HG03039 (cell line): ENCODE data around the gene SPOPL.
"Not testable (repeated sequence)": the region's sequence is repeated elsewhere in the genome, so short reads cannot be mapped to it uniquely, and the experiment has no call there.

ENCODE experiments used
- ATAC-seq: cut with Tn5 transposase; IDR thresholded peaks from one replicate; pipeline ENCODE4 v1.9.1; 2021; ENCODE audit warnings: mild to moderate bottlenecking, moderate library complexity; ENCODE audit not compliant: unreplicated experiment

Gene SPOPL

DNA sequence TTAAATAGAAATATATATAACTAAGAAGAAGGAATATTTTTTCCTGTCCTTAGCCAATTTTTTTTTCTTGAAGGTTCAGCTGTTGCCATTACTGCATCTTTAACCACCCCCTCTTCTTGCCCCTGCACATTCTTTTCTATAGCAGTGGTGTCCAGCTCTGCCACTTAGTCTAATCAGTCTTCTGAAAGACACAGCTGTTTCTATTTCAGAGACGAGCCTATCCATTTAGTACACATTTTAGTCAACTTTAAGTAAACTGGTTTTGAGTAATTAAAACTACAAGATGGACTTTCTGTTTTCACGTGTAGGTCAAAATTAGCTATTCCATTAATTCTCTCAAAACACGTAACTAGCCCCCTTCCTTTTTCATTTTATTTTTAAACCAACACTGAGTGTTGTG, 21.0 kb downstream of the SPOPL start:
- peak; percentile 72 for ATAC-seq

DNA sequence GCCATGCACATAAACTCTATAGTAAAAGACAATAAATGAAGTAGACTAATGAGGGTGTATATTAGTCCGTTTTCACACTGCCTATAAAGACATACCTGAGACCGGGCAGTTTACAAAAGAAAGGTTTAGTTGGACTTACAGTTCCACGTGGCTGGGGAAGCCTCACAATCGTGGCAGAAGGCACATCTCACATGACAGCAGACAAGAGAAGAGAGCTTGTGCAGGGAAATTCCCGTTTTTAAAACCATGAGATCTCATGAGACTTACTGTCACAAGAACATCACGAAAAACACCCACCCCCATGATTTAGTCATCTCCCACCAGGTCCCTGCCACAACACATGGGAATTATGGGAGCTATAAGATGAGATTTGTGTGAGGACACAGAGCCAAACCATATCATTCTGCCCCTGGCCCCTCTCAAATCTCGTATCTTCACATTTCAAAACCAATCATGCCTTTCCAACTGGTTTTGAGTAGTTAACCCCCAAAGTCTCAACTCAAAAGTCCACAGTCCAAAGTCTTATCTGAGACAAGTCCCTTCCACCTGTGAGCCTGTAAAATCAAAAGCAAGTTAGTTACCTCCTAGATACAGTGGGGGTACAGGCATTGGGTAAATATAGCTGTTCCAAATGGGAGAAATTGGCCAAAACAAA, 21.6 kb downstream of the SPOPL start:
- peak; percentile 52 for ATAC-seq

DNA sequence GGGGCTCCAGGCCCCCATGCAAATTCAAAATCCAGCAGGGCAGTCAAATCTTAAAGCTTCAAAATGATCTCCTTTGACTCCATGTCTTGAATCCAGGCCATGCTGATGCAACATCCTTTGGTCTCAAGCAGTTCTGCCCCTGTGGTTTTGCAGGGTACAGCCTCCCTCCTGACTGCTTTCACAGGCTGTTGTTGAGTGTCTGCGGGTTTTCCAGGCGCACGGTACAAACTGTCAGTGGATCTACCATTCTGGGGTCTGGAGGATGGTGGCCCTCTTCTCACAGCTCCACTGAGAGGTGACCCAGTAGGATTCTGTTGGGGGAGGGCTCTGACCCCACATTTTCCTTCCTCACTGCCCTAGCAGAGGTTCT, 22.1 kb downstream of the SPOPL start:
- ATAC-seq: not testable (repeated sequence)

DNA sequence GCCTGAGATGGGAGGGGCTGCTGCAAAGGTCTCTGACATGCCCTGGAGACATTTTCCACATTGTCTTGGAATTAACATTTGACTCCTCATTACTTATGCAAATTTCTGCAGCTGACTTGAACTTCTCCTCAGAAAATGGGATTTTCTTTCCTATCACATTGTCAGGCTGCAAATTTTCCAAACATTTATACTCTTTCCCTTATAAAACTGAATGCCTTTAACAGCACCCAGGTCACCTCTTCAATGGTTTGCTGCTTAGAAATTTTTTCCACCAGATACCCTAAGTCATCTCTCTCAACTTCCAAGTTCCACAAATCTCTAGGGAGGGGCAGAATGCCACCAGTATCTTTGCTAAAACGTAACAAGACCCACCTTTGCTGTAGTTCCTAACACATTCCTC, 22.8 kb downstream of the SPOPL start:
- not testable (repeated sequence) for ATAC-seq

DNA sequence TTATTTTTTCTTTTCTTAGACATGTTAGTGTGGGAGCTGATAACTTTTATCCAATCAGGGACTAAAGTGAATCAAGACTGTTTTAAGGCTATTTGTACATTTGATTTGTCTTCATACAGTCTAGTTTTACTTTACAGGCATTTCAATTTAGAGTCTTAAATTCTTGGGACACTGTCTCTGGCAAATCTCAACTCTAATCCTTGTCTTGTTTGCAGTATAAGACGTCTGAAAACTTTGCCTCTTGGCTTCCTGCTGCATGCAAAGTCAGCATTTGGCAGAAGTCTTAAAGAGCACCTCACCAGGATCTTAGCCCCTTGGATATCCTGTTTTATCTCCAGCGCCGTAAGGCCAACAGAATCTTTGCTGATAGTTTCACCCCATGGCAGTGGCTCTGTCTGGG, 30.3 kb downstream of the SPOPL start:
- no peak for ATAC-seq

DNA sequence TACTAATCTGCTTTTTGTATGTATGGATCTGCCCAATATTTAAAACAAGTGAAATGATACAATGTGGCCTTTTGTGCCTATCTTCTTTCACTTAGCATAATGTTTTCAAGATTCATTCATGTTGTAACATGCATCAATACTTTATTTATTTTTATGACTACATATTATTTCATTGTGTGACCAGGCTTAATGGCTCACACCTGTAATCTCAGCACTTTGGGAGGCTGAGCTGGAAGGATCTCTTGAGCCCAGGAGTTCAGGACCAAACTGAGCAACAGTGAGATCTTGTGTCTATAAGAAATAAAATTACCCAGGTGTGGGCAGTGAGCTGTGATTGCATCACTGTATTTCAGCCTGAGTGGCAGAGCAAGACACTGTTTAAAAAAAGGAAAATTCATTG, 33.2 kb downstream of the SPOPL start:
- ATAC-seq: no peak

DNA sequence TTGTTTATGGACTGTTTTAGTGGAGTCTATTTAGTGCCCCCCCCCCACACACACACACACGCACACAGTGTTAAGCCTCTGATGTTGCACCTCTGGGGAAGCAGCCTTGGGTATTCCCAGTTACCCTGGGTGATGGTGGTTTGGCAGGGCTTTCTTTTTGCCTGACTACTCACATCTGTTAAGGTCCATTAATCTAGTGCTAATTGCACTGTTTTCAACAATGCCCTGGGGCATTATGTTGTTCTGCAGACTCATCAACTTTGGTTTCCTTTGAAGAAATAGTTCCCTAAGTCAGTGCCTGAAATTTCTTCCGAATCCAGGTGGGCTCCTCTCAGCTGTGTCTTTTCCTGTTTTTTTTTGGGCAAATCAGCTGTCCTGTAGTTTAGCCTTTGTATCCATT, 34.7 kb downstream of the SPOPL start:
- ATAC-seq: peak; percentile 67

DNA sequence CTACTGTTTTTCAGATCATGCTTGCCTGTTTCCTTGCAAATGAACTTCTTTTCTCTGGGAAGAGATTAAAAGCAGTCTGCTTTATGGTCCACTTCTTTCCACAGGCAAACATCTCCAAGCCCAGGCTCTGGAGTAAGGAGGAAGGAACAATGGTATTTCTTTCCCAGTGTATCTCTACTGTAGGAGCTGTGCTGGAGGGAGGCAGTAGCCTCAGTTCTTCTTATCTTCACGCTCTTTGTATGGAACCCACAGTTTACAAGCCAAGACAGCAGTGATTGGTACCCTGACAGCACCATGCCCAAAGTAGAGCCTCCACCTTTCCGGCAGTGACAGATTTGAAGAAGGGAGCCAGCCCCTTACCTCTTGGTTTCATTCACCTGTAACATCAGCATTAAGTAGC, 35.2 kb downstream of the SPOPL start:
- ATAC-seq: no peak

DNA sequence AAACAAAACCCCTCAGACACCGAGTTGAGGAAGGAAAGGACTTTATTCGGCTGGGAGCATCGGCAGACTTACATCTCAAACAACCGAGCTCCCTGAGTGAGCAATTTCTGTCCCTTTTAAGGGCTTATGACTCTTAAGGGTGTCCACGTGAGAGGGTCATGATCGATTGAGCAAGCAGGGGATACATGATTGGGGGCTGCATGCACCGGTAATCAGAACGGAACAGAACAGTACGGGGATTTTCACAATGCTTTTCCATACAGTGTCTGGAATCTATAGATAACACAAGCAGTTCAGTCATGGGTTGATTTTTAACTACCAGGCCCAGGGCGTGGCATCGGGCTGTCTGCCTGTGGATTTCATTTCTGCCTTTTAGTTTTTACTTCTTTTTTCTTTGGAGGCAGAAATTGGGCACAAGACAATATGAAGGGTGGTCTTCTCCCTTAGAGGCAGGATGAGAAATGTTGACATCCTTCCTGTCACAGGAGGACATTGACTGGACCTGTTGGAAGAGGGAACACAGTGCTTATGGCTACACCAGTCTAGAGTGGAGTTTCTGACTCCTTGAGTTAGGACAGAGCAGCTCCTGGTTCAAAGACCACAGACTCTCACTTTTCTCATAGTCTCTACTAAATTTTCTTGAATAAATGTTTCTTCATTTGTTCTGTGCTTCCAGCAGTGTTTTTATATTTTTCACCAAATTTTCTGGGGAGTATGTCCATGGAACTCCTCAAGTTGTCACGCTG, 35.8 kb downstream of the SPOPL start:
- ATAC-seq: no peak

DNA sequence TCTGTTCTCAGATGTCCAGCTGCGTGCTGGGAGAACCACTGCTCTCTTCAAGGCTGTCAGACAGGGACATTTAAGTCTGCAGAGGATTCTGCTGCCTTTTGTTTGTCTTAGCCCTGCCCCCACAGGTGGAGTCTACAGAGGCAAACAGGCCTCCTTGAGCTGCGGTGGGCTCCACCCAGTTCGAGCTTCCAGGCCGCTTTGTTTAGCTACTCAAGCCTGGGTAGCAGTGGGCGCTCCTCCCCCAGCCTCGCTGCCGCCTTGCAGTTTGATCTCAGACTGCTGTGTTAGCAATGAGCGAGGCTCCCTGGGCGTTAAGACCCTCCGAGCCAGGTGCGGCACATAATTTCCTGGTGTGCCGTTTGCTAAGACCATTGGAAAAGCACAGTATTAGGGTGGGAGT, 42.6 kb downstream of the SPOPL start:
- ATAC-seq: not testable (repeated sequence)

DNA sequence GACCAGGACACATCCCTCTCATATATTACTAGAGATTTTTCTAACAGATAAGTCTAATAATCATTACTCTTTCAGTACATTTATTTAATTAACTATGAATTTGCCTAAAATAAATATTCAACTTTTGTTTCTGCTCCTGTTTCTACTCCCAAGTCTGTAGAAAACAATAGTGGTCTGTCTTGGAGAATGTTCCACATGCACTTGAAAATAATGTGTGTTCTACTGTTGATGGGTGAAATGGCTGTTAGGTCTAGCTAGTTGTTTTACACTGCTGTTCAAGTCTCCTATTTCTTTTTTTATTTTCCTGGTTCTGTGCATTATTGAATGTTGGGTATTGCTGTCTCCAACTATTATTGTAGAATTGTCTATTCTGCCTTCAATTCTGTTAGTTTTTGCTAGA, 47.2 kb downstream of the SPOPL start:
- no peak for ATAC-seq

DNA sequence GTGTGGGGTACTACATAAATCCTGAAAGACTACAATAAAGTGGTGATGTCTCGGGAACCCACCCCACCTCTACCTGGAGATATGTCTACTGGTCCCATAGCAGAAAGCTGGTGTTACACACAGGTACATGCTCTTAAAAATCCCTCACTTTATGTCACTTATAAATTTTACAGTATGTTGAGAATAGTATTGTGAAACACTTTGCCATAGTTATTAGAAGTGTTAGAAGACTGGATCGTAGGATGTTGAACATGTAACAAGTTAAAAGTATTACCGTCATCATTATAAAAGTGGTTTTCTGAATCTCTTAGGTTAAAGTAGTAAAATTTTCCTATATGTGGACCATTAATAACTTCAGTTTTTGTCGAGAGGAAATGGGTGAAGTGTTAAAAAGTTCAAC, 48.6 kb downstream of the SPOPL start:
- no peak for ATAC-seq

DNA sequence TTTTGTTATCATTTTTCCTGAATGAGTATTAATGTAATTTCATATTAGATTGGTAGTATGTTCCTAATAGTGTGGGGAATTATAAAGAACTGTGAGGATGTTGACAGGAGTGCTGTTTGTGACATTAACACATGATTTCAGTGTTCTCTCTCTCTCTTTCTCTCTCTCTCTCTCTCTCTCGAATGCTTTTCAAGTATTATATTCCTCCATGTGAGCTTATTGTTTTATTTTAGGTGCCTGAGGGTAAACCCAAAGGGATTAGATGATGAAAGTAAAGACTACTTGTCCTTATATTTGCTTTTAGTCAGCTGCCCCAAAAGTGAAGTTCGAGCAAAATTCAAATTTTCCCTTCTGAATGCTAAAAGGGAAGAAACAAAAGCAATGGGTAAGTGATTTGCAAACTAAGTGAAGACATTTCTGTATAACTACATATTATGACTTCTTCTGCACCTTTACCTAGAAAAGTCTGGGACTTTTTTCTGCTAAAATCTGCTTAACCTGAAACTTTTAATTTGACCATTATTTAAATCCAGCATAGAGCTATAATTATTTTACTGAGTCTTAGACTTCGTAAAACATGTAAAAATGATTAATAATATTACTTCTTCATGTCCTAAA, 49.2 kb downstream of the SPOPL start:
- ATAC-seq: no peak

DNA sequence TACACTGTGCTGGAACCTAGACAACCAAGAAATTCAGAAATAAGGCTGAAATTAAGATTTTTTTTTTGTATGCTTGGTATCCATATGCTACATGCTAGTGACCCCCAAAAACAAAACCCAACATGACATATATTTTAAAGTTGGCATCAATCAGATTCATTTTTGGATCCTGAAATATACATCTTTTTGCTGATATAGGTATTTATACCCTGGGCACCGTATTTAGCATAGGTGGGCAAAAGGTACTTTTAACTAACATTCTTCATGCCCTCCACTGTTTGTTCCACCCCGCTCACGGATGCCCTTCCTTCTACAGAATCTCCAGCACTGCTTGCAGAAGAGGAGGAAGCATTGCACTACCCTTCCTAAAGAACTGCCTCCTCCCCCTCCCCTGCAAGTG, 52.6 kb downstream of the SPOPL start:
- no peak for ATAC-seq

DNA sequence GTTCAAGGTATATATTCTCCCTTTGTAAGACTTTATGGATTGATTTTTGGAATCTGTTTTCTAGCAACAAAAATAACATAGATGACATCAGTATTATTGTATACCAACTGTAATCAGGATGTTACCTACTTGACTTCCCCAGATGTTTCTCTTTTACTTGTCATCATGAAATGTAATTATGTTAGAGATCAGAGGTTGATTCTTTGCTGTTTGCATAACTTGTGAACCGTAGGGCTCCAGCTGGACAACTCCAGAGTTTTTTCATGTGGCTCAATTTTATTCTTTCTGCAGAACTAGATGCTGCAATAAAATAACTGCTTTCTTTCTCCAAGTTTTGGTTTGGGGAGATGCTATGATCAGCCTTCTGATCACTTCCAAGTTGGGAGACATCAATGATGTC, 58.1 kb downstream of the SPOPL start:
- no peak for ATAC-seq

DNA sequence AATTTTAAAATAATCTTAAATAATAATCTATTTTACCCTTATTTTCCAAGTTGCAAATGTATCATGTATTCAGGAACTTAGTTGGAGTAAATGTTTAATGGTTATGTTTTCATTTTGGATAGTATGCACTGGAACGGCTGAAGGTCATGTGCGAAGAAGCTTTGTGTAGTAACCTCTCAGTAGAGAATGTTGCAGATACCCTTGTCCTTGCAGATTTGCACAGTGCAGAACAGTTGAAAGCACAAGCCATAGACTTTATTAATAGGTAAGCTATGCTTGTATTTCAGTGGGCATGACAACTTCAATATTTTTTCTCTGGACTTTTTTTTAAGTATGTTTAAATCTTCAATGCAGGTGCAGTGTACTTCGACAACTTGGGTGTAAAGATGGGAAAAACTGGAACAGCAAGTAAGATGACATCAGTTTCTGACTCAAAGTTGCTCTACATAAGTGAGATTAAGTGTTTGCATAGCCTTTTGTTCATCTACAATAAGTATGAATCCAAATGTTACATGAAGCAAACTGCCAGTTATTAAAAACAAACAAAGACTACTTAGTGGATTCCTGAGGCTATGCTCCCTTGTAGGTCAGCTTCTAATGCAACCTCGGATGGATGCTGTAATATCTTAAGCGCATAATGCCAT, 63.1 kb downstream of the SPOPL start:
- no peak for ATAC-seq

DNA sequence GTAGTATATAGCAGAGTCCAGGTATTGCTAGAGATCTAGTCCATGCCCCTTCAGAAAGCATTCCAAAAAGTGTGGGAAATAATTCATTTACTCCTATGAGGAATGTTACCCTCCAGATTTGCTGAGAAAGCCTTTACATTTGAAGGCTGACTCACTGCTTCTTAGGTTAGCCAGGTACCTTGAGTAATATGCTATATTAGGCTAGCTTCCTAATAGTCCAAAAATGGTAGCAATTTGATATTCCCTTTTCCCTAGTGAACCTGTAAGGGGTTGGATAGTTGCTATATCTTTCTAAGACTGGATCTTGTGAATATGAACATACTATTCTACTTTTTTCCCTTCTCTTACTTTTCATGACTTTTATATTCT, 63.6 kb downstream of the SPOPL start:
- no peak for ATAC-seq

DNA sequence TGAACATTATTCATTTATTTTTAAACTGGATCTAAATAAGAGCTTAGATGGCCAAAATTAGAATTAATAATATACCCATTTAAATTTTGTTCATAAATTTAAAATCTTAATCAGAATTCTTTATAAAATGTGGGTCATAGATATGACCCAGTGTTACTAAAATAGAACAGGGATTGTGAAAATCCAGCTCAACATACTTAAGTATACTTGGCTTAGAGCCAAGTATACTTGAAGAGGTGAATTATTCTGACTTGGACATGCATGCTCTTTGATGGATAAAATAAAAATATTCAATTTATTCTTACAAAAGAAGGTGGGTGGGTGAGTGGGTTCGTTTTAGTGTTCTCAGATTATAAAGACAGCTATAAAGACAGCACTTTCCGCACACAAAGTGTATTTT, 70.7 kb downstream of the SPOPL start:
- no peak for ATAC-seq

DNA sequence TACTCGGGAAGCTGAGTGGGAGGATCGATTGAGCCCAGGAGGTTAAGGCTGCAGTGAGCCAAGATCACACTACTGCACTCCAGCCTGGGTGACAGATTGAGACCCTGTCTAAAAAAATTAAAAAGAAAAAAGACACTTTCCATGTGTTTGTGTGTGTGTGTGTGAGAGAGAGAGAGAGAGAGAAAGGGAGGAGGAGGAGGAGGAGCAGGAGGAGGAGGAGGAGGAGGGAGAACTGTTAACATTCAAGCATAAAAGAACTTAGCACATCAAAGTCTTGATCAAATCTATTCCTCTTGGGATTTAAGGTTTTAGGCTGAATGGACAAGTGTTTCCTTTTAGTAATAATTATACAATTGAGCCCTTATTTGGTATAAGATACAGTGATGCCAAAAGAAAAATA, 75.5 kb downstream of the SPOPL start:
- no peak for ATAC-seq

DNA sequence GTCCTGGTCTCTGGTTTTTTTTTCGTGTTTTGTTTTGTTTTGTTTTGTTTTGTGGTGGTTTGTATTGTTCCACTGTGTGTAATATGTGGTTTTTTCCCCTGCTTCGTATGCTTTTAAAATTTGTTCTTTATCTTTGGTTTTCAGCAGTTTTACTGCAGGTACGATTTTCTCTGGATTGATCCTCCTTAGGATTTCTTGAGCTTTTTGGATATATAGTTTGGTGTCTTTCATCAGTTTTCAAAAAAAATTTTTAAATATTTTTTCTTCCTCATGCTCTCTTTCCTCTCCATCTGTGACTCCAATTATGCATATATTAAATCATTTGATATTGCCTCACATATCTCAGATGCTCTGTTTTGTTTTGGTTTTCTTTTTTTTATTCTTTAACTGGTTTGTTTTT, 78.0 kb downstream of the SPOPL start:
- no peak for ATAC-seq

DNA sequence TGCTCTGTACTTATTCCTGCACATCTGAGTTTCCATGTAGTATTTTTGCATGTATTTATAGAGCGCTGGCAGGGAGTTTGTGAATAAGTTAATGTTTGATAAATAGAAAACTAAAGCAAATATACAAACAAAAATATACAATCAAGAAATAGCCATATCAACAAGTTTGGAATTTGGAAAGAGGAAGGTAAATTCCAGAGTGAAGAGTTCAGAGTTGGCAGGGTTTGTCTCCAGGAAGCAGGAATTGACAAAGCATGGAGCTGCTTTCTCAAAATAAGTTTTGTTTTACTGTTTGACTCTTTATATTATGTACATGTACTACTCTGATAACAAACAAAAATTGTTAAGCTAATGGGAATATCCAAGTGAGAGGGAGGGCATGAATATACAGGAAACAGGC, 80.3 kb downstream of the SPOPL start:
- no peak for ATAC-seq

DNA sequence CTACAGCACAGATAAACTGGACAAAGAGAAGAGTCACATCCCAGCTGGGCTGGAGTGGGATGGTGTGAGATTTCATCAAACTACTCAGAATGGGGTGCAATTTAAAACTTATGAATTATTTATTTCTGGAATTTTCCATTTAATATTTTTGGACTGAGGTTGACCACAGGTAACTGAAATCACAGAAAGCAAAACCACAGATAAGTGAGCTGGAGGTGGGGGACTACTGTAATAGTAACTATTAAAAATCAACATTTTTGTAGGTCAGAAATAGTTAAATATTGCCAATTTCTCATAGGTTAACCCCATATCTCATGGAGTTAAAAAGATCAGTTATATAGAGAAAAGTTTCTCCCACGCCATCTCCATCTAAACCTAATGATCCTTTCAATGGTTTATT, 88.1 kb downstream of the SPOPL start:
- ATAC-seq: no peak
